DMS114 treated with DMSO at 0.1 percent for 48 hours (cell line): ENCODE data around the gene ZNF326.

ENCODE experiments used
- DNase-seq: peaks from one replicate; lab custom pipeline; 2025; ENCODE audit not compliant: unreplicated experiment; lab: John Stamatoyannopoulos, UW

Gene ZNF326, protein sequence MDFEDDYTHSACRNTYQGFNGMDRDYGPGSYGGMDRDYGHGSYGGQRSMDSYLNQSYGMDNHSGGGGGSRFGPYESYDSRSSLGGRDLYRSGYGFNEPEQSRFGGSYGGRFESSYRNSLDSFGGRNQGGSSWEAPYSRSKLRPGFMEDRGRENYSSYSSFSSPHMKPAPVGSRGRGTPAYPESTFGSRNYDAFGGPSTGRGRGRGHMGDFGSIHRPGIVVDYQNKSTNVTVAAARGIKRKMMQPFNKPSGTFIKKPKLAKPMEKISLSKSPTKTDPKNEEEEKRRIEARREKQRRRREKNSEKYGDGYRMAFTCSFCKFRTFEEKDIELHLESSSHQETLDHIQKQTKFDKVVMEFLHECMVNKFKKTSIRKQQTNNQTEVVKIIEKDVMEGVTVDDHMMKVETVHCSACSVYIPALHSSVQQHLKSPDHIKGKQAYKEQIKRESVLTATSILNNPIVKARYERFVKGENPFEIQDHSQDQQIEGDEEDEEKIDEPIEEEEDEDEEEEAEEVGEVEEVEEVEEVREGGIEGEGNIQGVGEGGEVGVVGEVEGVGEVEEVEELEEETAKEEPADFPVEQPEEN

DNA sequence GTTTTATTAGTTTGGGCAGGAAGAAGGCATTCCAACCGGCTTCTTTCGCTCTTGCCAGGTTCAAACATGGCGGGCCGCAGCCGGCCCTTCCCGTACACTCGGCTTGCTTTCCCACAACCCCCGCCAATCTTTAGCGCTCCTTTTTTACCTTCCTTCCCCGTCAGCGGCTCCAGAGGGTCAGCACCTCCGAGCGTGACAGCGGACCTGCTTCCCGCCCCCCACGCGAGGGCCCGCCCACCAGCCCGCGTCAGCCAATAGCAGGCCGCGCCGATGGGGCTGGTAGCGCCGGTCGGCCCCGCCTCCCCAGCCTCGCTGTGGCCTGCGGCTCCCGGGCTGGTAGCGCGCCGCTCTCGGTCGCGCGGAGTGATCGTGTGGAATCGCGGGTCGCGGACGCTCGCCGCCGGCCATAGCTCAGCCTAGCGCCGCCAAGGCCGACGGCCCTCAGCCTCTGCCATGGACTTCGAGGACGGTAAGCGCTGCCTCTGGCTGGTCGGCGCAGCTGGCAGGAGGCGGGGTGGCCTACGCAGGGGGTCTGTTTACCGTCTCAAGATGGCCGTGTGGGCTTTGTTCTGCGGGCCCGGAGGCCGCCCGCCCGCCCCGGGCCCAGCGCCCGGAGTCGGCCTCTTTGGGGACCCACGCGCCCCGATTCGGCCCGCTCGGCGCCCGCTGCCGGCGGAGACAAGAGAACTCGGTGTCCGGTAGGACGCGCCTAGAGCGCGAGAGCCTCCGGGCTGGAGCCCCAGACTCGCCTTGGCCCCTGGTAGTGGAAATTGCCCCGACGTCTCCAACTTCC lies at the start of gene ZNF326:
ZNF326 (plus strand) TSS at position 306 of the 793 bp plus-strand sequence; CDS start at position 454, 148 bp downstream.
- DNase-seq = peak; percentile 81

DNA sequence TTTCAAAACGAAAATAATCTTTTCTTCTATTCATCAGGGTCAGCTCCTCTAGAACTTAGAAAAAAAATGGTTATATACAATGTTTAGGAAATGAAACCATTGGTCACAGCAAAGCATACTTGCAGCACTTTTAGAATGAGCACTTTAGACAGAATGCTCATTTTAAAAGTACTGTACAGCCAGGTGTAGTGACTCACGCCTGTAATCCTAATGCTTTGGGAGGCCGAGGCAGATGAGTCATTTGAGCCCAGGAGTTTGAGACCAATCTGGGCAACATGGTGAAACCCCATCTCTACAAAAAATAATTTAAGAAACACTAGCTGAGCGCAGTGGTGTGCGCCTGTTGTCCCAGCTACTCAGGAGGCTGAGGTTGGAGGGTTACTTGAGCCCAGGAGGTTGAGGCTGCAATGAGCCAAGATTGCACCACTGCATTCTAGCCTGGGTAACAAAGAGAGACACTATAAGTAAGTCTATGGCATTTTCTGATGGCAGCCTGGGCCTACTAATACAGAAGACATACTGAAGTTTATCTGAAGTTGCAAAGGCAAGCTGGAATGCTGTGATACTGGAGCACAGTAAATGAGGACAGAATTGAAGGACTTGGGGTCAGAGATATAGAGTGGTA lies 48.9 kb upstream of the ZNF326 start:
- DNase-seq = no peak

DNA sequence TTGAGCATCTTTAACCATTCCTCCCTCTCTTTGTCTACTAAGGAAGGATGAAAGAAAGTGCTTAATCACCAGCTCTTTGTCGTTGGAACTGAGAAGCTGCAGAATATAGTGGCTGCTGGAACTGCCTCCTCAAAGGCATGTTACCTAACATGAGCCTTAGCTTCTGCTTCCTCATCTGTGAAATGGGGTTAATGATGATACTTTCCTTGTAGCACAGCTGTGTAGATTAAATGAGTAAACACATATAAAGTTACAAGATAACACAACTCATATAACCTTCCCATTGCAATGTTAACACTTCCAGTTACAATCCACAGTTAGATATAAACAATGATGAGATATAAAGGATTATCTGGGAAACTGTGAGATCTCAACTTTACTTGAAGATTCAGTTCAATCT lies 48.4 kb upstream of the ZNF326 start:
- no peak for DNase-seq

DNA sequence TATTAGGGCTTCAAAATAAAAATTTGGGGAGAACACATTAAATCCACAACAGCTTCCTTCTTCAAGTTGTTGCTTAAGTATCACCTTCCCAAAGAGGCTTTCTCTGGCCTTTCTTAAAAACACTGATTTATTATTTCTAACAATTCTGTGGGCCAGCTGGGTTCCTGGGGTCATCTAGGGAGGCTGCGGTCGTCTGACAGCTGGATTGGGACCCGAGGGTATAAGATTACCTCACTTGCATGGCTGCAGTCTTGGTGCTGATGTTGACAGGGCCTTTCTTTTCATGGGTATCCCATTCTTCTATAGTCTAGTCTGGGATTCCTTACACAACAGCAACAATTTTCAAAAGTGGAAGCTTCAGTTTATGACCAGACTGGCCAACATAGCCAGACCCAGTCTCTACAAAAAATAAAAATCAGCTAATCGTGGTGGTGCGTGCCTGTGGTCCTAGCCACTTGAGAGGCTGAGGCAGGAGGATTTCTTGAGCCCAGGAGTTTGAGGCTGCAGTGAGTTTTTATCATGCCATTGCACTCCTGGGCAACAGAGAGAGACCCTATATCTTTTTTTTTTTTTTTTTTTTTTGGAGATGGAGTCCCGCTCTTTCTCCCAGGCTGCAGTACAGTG lies 46.1 kb upstream of the ZNF326 start:
- no peak for DNase-seq

DNA sequence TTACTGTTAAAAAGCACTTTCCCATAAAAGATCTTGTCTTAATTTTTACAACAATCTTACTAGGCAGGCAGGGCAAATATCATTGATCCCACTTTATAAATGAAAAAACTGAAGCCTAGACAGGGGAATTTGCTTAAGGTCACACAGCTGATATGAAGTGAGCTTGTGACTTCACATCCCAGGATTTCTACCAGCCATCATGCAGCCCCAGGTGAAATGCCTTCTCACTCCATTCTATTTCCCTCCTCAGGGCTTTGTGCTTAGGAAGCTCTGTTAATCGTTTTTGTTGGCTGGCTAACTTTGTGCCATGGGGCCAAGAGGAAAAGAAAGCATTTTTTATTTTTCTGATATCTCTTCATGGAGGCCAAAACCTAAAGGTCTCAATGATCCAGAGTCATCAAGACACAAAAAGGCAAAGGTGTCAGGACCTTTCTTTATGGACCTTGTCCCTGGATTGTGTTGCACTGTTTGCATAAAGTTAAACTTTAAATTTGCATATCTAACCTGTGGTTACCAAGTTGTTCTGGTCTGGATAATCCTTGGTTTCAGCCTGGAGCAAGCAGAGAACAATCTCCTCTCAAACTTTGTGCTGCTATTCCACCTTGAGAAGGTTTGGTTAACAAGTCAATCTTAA lies 44.8 kb upstream of the ZNF326 start:
- DNase-seq = no peak

DNA sequence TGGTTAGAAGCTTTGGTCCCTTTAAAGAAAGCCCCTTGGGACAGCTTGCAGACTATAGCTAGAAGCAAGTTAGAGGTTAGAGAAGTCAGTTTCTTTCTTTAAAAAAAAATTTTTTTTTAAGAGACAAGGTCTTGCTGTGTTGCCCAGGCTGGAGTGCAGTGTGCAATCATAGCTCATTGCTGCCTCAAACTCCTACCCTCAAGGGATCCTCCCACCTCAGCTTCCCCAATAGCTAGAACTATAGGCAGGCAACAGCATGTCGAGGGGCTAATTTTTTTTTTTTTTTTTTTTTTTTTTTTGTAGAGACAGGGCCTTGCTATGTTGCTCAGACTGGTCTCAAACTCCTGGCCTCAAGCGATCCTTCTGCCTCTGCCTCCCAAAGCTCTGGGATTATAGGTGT lies 44.2 kb upstream of the ZNF326 start:
- no peak for DNase-seq

DNA sequence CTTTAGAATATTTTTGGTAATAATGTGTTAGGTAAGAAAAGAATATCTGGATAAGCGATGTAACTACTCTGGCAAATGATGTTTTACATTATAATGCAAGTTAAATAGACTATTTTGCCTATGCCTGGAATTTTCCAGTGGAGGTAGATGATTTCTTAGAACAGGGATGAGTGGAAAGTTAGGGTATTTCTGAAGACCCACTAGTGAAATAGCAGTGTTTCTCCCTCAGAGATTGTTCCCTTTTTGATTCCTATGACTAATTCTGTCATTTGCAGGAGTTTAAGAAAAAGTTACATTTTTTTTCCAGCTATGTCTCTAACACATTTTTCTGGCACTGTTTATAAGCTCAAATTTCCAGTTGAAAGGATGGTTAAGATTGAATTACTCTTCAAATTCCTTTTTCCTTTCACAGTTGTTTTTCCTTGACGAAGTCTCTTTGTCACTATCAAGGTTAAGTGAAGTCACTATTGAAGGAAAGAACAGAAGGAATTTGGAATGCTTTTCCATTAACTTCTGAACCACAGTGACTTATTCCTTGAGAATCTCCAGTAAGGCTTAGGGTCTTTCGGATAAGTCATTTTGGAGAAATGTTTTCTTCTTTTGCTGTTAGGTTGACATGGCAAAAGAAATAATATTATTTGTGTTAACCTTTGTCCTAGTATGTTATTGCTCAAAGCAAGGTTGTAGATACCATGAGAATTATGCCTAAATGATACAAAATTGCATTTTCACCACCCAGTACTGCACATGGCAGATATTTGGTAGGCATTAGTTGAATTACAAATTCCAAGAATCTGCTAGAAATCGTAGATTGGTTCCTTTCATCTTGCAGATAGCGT lies 42.9 kb upstream of the ZNF326 start:
- DNase-seq = no peak

DNA sequence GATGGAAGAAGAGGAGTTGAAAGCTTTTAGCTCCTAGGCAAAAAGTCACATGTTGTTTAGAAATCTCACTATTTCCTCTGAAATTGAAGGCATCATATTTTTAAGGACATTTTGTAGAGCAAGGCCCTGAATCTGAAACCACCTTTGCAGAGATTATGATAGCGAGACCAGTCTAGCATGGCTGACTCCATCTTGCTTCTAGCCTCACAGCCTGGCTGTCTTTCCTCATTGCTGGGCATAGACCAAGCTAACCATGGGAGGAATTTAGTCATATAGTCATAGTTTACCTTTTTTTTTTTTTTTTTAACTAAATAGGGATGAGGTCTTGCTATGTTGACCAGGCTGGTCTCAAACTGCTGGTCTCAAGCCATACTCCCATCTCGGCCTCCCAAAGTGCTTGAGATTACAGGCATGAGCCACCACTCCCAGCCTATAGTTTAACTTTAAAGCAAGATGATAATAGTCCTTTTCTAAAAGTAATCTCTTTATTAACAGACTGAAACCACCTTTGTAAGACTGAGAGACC lies 42.2 kb upstream of the ZNF326 start:
- DNase-seq = no peak

DNA sequence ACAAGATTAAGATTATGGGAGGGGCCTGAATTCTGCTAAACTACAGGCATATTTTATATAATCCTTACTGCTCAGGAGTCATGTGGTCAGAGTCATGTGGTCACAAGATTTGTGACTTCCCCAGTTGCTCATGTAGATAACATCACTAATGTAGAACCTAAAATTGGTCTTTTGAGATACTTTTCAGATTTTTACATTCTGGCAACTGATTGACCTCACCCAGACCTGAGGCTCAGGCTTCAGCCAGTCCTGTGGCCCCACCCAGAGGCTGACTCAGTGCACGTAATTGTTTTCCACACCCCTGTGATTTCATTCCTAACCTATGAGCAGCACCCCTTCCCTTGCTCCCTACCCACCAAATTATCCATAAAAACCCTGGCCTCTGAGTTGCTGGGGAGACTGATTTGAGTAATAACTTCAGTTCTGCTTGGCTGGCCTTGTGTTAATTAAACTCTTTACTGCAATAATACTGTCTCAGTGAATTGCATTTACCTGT lies 41.7 kb upstream of the ZNF326 start:
- DNase-seq = no peak

DNA sequence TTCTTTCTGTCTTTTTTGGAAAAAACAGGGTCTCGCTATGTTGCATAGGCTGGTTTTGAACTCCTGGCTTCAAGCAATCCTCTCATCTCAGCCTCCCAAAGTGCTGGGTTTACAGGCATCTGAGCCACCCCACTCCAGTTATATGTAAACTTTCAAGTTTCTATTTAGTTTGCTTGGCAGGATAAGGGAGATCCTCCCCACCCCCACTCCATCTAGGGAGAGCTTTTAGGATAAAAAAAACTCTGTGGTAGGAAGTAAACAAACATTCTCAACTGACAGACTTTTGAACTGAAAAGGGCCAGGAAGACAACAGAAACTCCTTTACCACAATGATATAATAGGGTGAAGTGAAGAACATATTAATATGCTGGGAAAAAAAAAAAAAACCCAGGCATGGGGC lies 41.0 kb upstream of the ZNF326 start:
- DNase-seq = no peak

DNA sequence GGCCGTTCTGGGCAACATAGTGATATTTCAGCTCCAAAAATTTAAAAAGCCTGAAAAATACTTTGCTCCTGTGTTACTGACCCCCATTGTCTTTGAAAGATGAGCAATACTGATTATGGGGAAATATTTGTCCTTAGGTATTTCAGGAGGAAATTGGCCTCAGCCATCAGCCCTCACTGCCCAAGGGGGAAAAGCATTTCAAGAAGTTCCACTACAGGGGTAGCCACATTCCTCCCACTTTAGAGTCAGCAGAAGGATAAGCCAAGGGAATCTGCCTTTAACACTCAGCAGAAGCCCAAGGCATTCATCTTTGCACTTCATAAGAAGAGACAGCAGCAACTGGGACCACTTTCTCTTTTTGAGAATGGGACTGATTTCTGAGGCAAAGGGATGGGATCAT lies 40.5 kb upstream of the ZNF326 start:
- DNase-seq = no peak

DNA sequence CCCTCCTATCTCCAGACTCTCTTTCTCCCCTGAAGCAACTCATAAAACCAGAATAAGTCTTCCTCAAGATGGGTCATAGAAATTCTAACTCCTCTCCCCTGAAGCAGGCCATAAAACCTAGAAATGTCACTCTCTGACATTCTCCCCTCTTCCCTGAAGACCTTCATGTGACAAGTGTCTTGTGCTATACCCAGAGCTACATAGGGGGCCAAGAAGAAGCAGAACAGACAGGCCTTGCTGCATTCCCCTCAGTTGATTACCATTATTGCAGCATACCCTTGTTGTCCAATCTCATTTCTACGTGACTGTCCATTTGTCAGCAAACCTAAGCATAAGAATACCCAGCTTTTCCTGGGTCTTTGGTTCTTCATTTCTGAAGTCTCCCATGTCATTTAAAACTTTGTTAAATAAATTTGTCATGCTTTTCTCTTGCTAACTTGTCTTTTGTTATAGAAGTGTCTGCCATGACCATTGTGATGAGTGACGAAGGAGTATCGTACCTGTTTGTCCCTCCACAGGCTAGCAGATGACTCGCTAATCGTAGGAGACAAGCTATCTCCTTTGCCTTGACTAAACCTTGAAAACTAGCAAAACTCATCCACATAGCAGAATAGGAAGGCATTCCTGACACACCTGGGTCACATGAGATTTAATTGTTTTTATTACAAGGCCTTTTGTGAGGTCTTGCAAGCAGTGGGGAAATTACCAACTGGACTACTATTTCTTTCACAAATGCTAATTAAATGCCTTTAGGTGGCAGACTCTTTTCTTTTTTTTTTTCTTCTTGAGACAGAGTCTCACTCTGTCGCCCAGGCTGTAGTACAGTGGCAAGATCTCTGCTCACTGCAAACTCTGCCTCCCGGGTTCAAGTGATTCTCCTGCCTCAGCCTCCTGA lies 39.4 kb upstream of the ZNF326 start:
- no peak for DNase-seq

DNA sequence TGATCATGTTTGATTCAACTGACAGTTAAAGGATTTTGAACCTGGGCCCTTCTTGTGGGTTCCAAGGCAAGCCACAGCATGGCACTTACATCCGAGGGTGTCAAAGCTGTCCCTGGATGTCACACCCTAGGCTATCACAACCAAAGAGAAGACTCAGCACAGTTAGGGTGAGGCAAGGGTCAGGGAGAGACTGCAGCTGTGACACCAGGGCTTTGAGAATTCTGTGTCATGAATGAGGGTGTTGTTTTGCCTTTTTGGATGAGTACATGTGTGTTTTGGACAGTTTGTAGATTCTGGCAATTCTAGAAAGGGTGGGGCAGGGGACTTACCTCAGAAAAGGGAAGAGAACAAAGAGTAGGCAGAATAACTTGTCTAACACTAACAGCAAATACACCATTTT lies 37.8 kb upstream of the ZNF326 start:
- no peak for DNase-seq

DNA sequence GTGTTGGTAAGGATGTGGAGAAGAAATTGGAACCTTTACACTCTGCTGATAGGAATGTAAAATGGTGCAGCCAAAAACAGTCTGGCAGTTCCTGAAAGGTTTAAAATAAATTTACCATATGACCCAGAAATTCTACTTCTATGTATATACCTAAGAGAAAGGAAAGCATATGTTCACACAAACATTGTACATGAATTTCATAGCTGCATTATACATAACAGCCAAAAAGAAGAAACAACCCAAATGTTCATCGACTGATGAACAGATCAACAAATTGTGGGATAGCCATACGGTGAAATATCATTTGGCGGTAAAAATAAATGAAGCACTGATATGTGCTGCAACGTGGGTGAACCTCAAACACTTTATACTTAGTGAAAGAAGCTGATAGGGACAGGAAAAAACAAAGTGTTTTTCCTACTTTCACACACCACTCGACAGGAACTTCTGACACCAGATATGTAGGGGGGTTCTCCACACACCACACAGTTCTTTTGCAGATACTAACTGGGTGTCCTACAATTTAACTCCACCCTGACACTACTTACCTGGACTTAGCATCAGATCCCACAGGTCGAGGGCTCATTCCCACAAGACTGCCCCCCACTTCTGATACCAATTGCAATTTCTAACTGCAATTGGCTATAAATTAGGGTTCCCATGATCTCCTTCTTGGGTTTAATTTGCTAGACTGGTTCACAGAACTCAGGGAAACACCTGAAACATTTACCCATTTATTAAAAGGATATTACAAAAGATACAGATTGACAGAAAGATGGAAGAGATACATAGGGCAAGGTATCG lies 35.9 kb upstream of the ZNF326 start:
- DNase-seq = no peak

DNA sequence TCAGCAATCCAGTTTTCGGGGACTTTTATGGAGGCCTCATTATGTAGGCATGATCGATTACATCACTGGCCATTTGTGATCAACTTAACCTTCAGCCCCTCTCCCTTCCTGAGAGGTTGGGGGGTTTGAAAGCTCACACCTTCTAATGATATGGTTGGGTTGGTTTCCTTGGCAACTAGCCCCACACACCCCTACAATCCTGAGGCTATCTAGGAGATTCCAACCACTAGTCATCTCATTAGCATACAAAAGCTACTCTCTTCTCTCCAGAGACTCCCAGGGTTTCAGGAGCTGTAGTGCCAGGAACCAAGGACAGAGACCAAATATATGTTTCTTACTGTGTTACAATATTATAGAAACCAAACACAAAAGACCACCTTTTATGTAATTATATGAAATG lies 35.2 kb upstream of the ZNF326 start:
- DNase-seq = no peak

DNA sequence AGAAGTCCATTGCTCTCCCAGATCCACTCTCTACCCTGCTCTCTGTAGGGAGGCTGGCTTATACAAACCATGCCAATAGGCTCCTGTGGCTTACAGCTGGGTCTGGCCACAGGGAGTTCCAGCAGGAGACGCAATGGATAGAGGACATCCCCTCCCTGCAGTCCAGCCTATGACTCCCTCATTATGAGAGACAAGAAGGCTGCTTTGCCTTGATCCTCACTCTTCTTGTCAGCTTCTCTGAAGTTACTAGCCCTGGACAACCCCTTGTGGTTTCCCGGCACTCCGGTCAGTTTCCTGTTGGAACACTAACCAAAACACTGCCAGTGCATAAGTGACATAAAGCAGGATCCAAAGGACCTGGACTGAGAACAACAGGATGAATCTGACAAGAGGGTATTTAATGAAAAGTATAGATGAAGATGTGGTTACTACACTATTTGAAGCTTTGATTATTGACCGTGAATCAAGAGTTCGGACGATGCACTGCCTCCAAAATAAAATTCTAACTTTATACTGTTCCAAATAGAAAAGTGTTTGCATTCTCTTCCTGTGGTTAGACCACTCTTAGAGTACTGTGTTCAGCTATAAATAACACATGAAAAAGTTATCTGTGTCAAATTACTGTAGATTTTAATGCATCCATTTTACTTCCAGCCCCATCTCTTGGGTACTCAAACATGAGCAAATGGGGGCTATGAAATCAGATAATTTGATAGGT lies 32.7 kb upstream of the ZNF326 start:
- no peak for DNase-seq

DNA sequence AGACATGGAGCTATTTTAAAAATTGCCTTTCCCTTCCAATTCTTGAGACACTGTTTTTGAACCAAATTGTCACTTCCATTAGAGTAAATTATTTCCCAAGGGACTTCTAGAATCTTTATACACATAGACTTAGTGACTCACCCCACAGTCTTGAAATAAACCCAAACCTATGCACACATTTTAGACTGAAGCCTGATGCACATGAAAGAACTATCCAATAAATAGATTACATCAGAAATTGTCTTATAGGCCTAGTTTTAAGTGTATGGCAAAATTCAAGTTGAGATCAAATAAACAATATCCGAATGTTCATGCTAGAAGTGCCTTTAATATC lies 32.2 kb upstream of the ZNF326 start:
- no peak for DNase-seq
